T-helper 2 cell treated with Interferon-gamma antibody and Interleukin-4, amounts not matched to agents 100 ng/mL and 5 ng/mL, for 36 hours (primary cell): ENCODE data around the gene IL13RA2. TPM values are rescaled to one million over a fixed set of nuclear protein-coding genes. Genes with fewer than 3 reads are reported as not detected.

Experiments
- intact Hi-C: fragments of 100-400 bp; cut with micrococcal nuclease; formaldehyde crosslinking; loops from one replicate; pipeline ENCODE4 v1.15.1; 2023
- total RNA-seq: library from RNA; stranded (reverse); gene quantifications from 2 replicates; pipeline ENCODE4 v1.2.3, GENCODE V29; 2022

IL13RA2 gene, protein sequence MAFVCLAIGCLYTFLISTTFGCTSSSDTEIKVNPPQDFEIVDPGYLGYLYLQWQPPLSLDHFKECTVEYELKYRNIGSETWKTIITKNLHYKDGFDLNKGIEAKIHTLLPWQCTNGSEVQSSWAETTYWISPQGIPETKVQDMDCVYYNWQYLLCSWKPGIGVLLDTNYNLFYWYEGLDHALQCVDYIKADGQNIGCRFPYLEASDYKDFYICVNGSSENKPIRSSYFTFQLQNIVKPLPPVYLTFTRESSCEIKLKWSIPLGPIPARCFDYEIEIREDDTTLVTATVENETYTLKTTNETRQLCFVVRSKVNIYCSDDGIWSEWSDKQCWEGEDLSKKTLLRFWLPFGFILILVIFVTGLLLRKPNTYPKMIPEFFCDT
- total RNA-seq: not detected in 2 replicates

DNA sequence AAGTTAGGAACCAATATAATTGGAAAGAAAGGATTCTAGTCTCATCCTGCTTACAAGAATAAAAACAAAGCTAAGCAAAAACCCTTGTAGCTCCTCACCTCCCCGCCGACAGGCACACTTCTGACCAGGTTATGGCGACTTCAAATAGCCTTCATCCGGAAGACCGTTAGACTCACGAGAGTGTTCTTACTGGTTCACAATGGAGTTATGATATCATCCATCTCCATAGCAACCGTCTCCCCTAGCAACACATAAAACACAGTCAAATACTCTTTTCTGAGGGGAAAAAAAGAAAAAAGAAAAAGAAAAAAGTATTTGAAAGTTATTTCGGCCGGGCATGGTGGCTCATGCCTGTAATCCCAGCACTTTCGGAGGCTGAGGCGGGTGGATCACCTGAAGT, at the start of gene IL13RA2:
TSS of gene IL13RA2 (minus strand) at position 162 of the 400 bp plus-strand sequence. CDS start 347 bp downstream, outside the sequence.
- intact Hi-C loops: no loop called here

DNA sequence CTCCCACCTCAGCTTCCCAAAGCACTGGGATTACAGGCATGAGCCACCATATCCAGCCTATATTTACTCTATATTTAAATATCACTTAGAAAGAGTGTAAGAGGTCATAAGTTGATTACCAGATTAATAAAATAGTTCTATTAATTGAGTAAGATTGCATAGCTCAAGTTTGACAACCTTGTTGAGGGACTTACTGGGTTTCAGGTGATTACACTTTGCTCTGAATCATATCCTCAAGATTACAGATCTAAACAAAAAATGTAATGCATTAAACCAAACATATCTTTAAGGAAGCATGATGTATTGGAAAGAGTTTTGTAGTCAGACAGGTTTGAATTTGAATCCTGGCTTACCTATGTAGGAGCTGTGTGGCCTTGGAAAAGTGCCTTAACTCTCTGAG, 47.9 kb upstream of the IL13RA2 start:
- intact Hi-C loops: no loop called here

DNA sequence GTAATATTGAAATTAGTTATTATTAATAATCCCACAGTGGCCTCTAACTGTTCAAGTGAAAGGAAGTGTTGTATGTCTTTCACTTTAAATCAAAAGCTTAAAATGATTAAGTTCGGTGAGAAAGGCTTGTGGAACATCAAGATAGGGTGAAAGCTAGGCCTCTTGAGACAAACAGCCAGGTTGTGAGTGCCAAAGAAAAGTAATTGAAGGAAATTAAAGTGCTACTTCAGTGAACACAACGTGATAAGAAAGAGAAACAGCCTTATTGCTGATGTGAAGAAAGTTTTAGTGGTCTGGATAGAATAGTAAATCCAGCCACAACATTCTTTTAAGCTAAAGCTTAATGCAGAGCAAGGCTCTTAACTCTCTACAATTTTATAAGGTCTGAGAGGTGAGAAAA, 42.6 kb upstream of the IL13RA2 start:
- intact Hi-C loops: no loop called here

DNA sequence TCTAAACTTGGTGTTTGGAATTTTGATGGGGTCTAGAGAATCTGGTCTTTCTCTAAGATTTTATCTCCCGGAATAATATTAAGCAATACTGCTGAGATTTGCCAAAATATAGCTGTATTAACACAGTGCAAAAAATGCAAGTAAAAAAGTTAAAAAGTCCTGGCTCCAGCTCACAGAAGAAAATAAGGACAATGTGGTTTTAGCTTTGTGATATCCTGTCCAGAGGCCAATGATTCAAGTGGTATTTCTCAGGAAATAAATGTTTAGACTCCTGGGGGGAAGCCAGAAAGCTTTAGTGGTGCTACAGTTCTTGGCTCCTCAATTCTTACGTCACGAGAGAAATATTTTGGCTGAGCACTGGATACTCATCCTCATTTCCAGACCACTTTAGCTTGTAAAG, 40.9 kb upstream of the IL13RA2 start:
- intact Hi-C loops: no loop called here

DNA sequence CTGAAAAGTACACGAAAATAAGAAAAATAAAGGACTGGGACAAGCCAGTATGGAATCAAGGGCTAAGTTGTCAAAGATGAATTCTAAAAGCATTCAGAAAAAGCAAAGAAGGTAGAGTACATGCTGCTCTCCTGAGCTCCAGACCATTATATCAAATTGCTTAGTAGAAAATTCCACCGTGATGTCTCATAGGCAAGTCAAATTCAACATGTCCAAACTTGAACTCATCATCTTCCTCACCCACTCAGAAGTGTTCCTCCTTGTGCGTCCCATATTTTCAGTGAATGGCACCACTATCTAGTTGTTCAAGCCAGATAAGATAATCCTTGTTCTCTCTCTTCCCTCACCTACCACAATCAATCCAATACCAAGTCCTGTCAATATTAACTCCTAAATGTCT, 37.5 kb upstream of the IL13RA2 start:
- intact Hi-C loops: no loop called here

DNA sequence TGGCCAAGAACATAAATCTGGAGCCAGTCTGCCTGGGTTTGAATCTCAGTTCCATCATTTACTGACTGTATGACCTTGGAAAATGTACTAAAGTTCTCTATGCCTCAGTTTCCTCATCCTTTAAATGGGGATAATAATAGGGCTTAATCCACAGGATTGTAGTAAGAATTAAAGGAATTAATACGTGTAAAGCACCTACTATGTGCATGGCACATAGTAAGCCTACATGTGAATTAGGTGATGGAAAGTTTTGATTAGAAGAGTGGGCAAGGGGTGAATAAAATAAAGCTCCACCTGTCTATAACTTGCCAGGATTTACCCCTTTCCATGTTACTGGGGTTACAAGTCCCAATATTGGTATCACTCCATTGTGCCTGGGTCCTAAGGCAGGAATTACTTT, 35.8 kb upstream of the IL13RA2 start:
- intact Hi-C loops: no loop called here

DNA sequence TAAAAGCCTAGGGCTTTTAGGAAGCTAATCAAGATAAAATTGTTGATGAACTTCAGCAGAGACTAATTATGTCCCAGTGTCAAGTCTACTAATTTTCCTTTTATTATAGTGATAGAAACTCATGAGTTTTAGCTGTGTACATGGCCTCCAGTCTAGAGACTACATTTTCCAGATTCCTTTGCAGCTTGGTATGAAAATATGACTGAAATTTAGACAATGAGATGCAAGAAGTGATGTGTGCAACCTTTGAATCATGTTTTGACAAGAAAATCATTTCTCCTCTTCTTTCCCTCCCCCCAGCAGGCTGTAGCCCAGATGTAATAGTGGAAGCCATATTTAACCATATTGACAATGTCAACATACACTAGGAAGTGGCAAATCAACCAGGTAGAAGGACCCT, 30.3 kb upstream of the IL13RA2 start:
- intact Hi-C loops: no loop called here

DNA sequence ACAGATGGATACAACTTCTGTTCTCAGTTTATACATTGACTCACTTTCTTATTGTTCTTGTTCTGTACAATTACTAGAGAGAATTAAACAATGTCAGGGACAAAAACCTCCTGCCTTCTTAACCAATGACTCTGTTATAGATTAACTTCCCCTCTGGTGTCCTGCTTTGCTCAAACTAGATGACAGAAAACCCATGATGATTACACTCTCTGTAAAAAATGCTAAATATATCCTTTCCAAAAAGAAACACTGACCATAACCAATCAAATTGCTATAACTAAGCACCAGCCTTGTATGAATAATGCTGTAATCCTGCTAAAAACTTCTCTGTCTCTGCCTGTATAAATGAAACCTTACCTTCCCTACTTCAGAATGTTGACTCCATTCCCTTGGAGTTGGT, 29.8 kb upstream of the IL13RA2 start:
- intact Hi-C loops: no loop called here

DNA sequence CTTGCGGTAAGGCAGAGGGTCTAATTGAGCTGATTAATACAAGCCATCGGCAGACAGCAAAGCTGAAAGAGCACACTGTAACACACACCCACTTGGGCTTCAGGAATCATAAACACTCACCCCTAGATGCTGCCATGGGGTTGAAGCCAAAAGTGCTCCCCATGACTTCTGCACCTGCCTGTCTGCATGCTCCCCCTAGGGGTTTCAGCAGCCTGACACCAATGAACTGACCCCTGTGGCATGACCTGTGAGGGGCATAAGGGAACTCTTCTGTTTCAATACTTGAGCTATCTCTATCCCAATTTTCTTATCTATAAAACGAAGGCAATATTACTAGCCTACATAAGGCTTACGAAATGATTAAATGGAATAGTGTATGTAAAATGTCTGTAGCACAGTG, 23.0 kb upstream of the IL13RA2 start:
- intact Hi-C loops: no loop called here

DNA sequence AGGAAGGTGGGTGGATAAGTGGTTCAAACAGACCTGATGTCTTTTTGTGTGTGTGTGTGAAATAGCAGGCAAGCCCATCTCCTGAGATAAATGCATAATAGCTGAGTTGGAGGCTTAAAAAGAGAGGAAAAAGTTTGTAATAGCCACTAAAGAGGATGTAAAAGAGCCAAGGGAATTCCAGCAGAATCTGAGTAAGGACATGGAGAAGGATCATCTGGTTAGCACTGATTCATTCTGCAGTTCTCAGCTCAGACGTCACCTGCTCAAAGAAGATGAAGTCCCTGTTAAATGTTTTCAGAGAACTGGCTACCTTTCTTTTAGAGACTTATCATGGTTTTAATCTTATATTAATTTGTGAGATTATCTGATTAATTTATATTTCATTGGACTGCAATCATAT, 21.0 kb upstream of the IL13RA2 start:
- intact Hi-C loops: no loop called here

DNA sequence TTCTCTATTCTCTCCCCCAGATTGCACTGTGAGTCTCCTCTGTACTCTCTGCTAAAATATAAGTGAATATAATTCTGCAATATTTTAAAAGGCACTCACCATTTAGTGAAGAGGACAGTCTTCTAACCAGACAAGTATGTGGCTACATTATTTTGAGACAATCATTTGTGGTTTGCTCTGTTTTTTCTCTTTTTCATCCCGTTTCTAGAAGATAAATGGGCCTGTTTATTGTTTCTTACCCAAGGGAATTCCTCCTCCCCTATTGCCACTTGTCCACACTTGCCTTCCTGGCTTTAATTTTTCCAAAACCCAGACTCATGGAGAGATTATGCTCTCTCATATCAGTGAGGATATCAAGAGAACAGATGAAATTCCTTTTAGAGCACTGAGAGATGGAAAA, 18.6 kb upstream of the IL13RA2 start:
- intact Hi-C loops: no loop called here

DNA sequence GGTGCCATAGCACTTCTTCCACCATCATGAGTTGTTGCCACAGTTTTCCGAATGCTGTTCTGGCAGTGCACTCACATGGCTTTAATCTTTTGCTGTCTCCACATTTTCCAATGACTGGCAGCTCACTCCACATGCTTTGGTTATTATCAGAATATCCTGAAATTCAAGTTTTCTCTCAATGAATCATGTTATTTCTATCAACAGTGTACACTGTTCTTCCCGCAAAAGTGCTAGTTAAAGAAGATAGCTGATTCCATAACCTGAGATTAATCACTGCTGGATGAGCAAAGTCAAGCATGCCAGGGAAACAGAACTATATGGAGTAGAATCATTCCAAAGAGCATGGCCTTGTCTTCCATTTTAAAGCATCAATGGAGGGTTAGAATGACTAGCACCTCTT, 14.6 kb upstream of the IL13RA2 start:
- intact Hi-C loops: no loop called here

DNA sequence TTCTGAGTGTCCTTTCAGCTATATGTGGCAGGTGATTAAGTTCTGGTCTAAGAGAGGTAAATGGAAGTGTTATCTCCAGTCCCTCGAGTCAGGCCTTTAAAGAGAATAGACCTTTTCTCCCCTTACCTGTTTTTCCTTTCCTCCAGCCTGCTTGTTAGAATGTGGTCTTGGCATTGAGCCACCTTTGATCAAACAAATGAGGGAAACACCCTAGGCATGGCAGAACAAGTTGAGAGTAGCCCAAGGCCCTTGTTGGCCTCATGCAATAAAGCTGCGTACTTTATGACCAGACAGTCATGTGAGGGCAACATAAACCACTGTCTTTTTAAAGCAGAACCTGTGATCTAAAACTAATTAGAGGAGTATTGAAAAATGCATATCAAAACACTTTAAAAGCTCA, 13.2 kb upstream of the IL13RA2 start:
- intact Hi-C loops: no loop called here

DNA sequence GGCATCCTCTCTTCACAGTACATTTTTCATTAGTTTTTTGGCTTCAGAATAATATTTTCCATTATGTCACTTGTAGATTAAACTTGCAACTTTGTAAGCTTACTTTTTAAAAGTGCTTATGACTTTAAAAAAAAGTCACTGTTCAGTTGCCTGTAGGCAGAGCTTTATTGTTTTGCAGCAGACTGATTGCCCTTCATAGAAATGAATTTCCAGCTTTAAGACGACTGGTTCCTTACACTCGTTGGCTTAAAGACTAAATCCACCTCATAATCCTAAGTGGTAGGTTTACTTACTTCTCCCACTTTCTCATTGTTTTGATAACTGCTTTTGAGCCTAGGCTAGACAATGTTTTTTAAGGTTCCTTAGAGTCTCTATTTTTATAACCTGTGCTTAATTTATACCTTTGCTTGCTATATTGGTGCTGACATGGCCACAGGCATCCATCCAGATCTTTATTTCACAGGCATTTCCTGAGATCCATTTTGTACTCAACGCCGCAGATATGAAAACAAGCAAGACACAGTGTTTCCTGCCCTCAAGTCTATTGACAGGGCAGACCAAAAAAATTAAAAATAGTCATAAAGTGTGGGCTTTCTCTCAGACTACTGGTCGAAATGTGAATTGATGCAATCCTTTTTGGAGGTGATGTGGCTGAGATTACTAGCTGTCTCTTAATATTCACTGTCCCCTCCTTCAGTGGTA, 12.6 kb upstream of the IL13RA2 start:
- intact Hi-C loops: no loop called here

DNA sequence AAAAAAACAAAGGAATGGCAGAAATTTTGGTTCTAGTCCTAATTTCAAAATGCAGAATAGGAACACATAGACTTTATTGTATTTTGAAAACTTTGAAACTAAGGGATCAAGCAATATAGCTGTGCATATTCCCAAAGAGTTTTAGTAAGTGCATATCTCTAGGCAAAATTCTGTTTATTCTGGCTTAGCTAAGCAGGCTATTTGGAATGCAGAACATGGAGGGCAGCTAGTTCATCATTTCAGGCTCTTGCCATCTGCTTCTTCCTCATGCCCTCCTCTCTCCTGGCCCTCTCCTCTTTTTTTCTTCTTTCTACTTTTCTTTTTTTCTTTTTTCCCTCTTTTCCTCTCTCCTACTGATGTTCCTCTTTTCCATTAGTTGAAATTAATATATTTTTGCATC, 12.0 kb upstream of the IL13RA2 start:
- intact Hi-C loops: no loop called here

DNA sequence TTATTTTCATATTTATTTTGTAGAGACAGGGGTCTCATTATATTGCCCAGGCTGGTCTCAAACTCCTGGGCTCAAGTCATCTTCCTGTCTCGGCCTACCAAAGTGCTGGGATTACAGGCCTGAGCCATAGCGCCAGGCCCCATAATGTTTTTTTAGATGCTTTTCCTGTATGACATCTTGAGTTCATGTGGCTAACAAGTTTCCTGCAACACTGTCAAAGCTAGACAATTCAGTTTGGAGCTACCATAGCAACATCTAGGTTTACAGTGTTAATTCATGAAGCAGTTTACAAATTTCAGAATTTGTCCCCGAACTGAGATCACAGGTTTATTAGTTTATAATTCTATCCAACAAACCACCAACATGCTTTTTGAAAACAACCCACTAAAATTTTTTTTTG, 6.4 kb upstream of the IL13RA2 start:
- intact Hi-C loops: no loop called here

DNA sequence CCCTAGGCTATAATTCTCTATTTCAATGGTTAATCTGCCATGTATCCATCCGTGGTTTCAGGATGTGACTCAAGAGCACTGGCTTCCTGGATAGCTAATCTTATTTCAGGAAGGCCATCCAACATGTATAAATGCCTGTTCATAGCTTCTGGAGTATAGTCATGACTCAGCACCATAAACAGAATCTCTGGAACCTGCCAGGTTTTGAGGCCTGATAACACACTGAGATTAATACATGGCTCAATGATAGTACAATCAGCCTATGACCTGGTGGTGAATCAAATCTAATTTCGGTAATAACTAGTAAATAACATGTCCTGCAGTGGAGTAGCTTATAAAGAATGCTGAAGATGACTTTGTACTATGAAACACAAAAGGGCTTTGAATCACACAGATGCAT, 5.7 kb upstream of the IL13RA2 start:
- intact Hi-C loops: no loop called here

DNA sequence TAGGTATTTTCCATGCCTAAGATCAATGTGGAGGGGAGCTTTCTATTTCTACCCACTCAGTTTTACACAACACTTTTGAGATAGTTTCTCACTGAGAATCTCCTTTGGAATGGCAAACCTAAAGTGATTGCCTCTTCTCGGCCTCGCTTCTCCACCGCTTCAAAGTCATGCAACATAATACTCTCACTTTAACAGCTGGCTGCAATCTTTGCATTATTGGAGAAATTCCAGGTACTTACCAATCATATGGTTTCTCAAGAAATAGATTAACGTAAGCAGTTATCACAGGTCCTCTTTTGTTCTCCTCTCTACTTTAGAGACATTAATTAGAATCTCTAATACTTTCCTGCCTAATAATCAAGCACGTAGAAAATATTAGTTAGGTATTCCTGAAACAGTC, 3.7 kb upstream of the IL13RA2 start:
- intact Hi-C loops: no loop called here

DNA sequence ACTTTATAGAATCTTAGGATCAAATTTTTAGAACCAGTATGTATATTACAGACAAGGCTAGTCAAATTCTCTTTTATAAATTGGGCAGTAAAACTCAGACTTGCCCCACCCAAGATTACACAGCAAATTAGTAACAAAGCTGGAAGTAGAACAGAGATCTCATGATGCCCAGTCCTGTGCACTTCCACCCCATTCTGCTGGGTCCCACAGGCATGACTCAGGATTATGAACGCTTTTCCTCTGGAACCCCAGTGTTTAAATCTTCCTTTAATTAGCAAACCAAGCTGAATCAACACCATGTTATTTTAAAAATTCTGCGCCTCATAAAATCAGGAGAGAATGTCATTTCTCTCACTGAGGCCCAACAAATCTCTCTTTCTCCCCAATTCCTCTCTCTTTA, 1.5 kb upstream of the IL13RA2 start:
- intact Hi-C loops: no loop called here

DNA sequence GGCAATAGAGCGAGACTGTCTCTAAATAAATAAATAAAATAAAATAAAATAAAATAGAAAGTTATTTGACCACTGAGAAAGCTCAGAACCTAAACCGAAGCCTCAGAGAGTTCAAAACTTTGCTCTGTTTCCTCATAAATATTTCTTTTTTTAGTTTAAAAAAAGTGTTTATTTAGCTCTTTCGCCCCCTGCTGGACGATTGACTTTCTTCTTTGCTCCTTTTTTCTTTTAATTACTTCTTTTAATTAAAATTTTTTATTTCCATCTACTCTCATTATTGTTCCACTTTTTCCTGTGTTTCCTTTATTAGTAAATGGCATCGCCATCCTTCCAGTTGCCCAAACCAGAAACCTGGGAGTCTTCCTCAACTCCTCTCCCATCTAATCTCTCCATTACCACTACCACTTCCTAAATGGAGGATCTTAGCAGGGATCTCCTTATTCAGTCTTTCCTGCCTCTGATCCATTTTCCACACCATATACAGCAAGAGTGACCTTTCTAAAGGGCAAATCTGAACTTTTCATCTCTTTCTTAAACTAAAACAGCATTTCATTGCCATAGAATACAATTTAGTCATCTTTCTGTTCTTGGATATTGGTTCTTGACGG, 728 bp upstream of the IL13RA2 start:
- intact Hi-C loops: no loop called here

DNA sequence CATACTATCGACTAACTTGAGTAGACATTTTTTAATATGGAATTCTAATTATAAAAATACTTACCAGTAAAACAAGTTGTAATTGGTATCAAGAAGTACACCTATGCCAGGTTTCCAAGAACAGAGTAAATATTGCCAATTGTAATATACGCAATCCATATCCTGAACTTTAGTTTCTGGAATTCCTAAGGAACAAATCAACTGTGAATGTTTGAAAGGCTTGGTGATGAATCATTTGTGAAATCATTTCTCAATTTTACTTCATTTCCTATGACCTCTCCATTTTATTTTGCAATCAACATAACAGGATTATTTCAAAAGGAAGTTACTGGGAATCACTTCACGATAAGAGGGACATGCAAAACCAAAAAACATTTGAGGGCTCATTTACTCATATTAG, 3.7 kb downstream of the IL13RA2 start:
- intact Hi-C loops: no loop called here

DNA sequence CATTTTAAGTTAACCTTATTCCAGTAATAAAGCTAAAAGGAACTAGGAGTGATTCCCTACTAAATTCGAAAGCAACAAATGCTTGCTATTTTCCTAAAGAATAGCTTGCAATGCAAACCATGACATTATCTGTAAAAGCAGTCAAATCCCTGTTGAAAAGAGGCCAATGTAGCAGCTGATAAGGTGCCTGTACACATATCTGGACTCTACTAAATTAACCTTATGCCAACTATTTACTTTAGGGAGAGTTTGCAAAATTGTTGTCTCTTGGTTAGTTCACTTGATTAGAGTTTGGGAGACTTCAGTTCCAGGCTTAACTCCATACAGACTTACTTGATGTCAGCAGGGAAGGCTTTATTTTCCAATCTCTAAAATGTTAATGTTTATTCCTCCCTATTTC, 6.0 kb downstream of the IL13RA2 start:
- intact Hi-C loops: no loop called here

DNA sequence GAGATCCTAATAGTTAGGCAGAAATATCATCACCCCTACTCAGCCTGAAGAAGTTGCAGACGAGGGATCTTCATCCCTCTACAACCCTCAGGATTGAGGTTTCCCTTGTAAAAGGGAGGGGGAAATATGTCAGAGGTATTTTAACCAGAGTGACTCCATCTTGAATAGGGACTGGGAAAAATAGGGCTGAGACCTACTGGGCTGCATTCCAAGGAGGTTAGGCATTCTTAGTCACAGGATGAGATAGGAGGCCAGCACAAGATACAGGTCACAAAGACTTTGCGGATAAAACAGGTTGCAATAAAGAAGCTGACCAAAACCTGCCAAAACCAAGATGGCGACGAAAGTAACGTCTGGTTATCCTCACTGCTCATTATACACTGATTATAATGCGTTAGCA, 17.5 kb downstream of the IL13RA2 start:
- intact Hi-C loops: no loop called here
